Measurements from ENCODE around the gene PPP2R2D.
"Not testable (repeated sequence)": the region's sequence is repeated elsewhere in the genome, so short reads cannot be mapped to it uniquely, and the experiment has no call there.

Gene PPP2R2D

GRCh38 chr10:131909014-131909808 is 8.4 kb downstream of the PPP2R2D start:
- DNase-seq: no peak

- DNase-seq: no peak
These were observed 9.1 kb downstream of the PPP2R2D start for GRCh38 chr10:131909929-131910328.

- no peak for DNase-seq
These were observed 10.0 kb downstream of the PPP2R2D start for GRCh38 chr10:131910663-131911314.

GRCh38 chr10:131911451-131911850 is 10.6 kb downstream of the PPP2R2D start:
- no peak for DNase-seq

- no peak for DNase-seq
These were observed 11.8 kb downstream of the PPP2R2D start for GRCh38 chr10:131912620-131913019.

GRCh38 chr10:131915484-131915883 is 14.7 kb downstream of the PPP2R2D start:
- no peak for DNase-seq

- no peak for DNase-seq
These were observed 15.4 kb downstream of the PPP2R2D start for GRCh38 chr10:131915990-131916766.

- DNase-seq: not testable (repeated sequence)
These were observed 16.0 kb downstream of the PPP2R2D start for GRCh38 chr10:131916767-131917160.

- DNase-seq: not testable (repeated sequence)
These were observed 16.7 kb downstream of the PPP2R2D start for GRCh38 chr10:131917496-131917895.

- DNase-seq: not testable (repeated sequence)
These were observed 18.7 kb downstream of the PPP2R2D start for GRCh38 chr10:131919461-131919860.

GRCh38 chr10:131920151-131920550 is 19.3 kb downstream of the PPP2R2D start:
- no peak for DNase-seq

GRCh38 chr10:131920693-131921092 is 19.9 kb downstream of the PPP2R2D start:
- no peak for DNase-seq

GRCh38 chr10:131921184-131921583 is 20.4 kb downstream of the PPP2R2D start:
- DNase-seq: no peak

GRCh38 chr10:131923038-131923756 is 22.4 kb downstream of the PPP2R2D start:
- no peak for DNase-seq

GRCh38 chr10:131925011-131925649 is 24.3 kb downstream of the PPP2R2D start:
- no peak for DNase-seq

GRCh38 chr10:131925716-131926115 is 24.9 kb downstream of the PPP2R2D start:
- no peak for DNase-seq

- no peak for DNase-seq
These were observed 25.4 kb downstream of the PPP2R2D start for GRCh38 chr10:131926253-131926652.

GRCh38 chr10:131926743-131927595 is 26.2 kb downstream of the PPP2R2D start:
- no peak for DNase-seq

- DNase-seq: no peak
These were observed 27.7 kb downstream of the PPP2R2D start for GRCh38 chr10:131928248-131929095.

- no peak for DNase-seq
These were observed 28.5 kb downstream of the PPP2R2D start for GRCh38 chr10:131929122-131929845.

Data from left hindlimb (tissue), 1 donor.